GM18868 (cell line): Measurements from ENCODE around the gene SEPTIN8.

Experiments used
- ATAC-seq: cut with Tn5 transposase; IDR thresholded peaks from one replicate; pipeline ENCODE4 v1.9.1; 2021; ENCODE audit warnings: mild to moderate bottlenecking, moderate library complexity; ENCODE audit not compliant: unreplicated experiment

The SEPTIN8 gene

GRCh38 chr5:132718544-132719312 is 58.3 kb downstream of the SEPTIN8 start:
- no peak for ATAC-seq

- no peak for ATAC-seq
Measured at GRCh38 chr5:132714456-132715307, 62.4 kb downstream of the SEPTIN8 start.

- ATAC-seq = no peak
Measured at GRCh38 chr5:132708645-132709044, 68.4 kb downstream of the SEPTIN8 start.

GRCh38 chr5:132704875-132705274 is 72.2 kb downstream of the SEPTIN8 start:
- ATAC-seq = no peak
